Breast epithelium (tissue), 4 donors: ENCODE measurements around the gene OR1A1. TPM values are rescaled to one million over a fixed set of nuclear protein-coding genes. Genes with fewer than 3 reads are reported as not detected.
"Not testable (repeated sequence)": the region's sequence is repeated elsewhere in the genome, so short reads cannot be mapped to it uniquely, and the experiment has no call there.

Source experiments
- DNase-seq, 2 donors: peaks; one replicate each; pipeline ENCODE4 v3.0.0-alpha.2; 2019; ENCODE audit warnings: low spot score in 2 of 2
- H3K27ac ChIP-seq, 2 donors: fragments of 200-600 bp; sonication (generic) in 1 of 2; one replicate each; pipeline ENCODE4 v1.5.1; 2016 to 2019; ENCODE audit warnings: mild to moderate bottlenecking in 1 of 2
- H3K27me3 ChIP-seq, 2 donors: fragments of 200-600 bp; sonication (generic) in 1 of 2; one replicate each; pipeline versions ENCODE4 v1.5.1 to v1.6.0; 2017 to 2019; ENCODE audit warnings: control low read depth in 1 of 2, mild to moderate bottlenecking in 1 of 2
- H3K36me3 ChIP-seq: fragments of 200-600 bp; one replicate; pipeline ENCODE4 v1.5.1; 2019
- H3K4me1 ChIP-seq, 2 donors: fragments of 200-600 bp; sonication (generic); one replicate each; pipeline ENCODE4 v1.5.1; 2016 to 2019; ENCODE audit warnings: control low read depth in 1 of 2
- H3K4me3 ChIP-seq, 3 donors: fragments of 200-600 bp; sonication (generic); 1 replicate in 2 of 3; 2 replicates in 1 of 3; pipeline ENCODE4 v1.5.1; 2016 to 2019; ENCODE audit warnings: mild to moderate bottlenecking in 3 of 3, moderate library complexity in 2 of 3
- H3K9me3 ChIP-seq, 2 donors: fragments of 200-600 bp; sonication (generic) in 1 of 2; one replicate each; pipeline ENCODE4 v1.5.1; 2016 to 2019; ENCODE audit warnings: control low read depth in 1 of 2
- POLR2A ChIP-seq: fragments of 450-650 bp; IDR thresholded peaks from one replicate; pipeline ENCODE4 v1.6.1; 2016; ENCODE audit warnings: antibody characterized with exemption, mild to moderate bottlenecking, moderate library complexity
- POLR2AphosphoS5 ChIP-seq, 3 donors: sonication (generic); formaldehyde crosslinking; IDR thresholded peaks; one replicate each; pipeline ENCODE4 v1.6.1; 2017; ENCODE audit warnings: antibody characterized with exemption in 3 of 3
- intact Hi-C: fragments of 100-400 bp; cut with DNase I; formaldehyde crosslinking; loops from one replicate; pipeline ENCODE4 v1.15.1; 2023; ENCODE audit warnings: low total_unique reads
- total RNA-seq, 3 donors: library from RNA; depleted of rRNA; stranded (reverse); fragments of >200 nt; gene quantifications; one replicate each; pipeline ENCODE4 v1.1.0, GENCODE V29; 2016
- TF ChIP-seq, protein P1 (sequence below), 3 donors: fragments of 450-650 bp; IDR thresholded peaks; one replicate each; pipeline ENCODE4 v1.5.1; 2016 to 2017; ENCODE audit warnings: antibody characterized with exemption in 3 of 3, mild to moderate bottlenecking in 3 of 3, moderate library complexity in 3 of 3

The OR1A1 gene
- total RNA-seq, 3 donors from 2014 or later: not detected

DNA sequence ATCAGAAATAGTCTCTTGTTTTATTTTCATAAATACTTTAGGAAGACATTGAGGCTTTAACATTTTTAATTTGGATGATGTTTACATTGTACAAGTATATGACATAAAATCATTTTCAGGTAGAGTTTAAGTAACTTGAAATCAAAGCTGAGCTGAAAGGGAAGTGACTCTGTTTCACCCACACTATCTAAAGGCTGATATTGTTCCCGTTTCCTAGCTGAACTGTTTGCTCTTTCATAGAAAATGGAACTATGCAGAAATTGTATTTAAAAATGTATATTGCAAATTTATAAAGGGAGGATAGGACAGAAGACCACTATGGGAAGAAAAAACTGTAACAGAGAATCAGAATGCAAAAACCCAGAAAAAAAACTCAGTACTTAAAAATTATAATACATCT, 37.4 kb downstream of the OR1A1 start:
- H3K27me3 ChIP-seq, H3K4me3 ChIP-seq, intact Hi-C loops, H3K36me3 ChIP-seq, H3K9me3 ChIP-seq, H3K27ac ChIP-seq, DNase-seq, H3K4me1 ChIP-seq: not testable (repeated sequence)

DNA sequence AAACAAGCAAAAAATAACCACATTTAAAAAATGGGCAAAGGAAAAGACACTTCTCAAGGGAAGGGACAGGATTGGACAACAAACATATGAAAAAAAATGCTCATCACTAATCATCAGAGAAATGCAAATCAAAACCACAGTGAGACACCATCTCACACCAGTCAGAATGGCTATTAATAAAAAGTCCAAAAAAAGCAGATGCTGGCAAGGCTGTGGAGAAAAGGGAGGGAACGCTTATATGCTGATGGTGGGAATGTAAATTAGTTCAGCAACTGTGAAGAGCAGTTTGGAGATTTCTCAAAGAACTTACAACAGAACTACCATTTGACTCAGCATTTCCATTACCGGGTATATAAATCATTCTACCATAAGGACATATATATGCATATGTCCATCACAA, 41.5 kb downstream of the OR1A1 start:
- H3K36me3 ChIP-seq, intact Hi-C loops, H3K4me3 ChIP-seq, H3K9me3 ChIP-seq, DNase-seq, H3K27ac ChIP-seq, H3K27me3 ChIP-seq, H3K4me1 ChIP-seq: not testable (repeated sequence)

DNA sequence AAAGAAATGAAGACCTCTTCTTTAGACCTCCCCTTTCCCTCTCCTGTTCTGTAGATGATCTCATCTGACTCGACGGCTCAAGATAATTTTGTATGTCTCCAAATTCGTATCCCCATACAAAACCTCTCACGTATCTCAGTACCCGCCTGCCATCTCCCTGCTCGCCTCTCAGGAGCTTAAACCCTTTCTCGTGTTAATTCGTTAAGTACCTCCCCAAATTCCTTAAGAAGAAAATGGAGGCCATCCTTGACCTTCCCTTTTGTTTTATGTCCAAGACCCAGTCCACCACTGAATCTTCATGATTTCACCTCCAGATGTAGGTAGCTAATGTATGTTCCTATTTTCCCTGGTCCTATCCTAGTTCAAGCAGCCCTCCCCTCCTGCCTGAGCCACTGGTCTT, 49.1 kb downstream of the OR1A1 start:
- H3K9me3 ChIP-seq: no peaks in the 10 kb centered on the region
- TF ChIP-seq, protein P1, sequence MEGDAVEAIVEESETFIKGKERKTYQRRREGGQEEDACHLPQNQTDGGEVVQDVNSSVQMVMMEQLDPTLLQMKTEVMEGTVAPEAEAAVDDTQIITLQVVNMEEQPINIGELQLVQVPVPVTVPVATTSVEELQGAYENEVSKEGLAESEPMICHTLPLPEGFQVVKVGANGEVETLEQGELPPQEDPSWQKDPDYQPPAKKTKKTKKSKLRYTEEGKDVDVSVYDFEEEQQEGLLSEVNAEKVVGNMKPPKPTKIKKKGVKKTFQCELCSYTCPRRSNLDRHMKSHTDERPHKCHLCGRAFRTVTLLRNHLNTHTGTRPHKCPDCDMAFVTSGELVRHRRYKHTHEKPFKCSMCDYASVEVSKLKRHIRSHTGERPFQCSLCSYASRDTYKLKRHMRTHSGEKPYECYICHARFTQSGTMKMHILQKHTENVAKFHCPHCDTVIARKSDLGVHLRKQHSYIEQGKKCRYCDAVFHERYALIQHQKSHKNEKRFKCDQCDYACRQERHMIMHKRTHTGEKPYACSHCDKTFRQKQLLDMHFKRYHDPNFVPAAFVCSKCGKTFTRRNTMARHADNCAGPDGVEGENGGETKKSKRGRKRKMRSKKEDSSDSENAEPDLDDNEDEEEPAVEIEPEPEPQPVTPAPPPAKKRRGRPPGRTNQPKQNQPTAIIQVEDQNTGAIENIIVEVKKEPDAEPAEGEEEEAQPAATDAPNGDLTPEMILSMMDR (IDR thresholded peaks at IDR 0.05): no peak
- no peak for TF ChIP-seq POLR2A
- TF ChIP-seq POLR2AphosphoS5 (IDR thresholded peaks at IDR 0.05): no peak
- intact Hi-C loops: no loop called here

DNA sequence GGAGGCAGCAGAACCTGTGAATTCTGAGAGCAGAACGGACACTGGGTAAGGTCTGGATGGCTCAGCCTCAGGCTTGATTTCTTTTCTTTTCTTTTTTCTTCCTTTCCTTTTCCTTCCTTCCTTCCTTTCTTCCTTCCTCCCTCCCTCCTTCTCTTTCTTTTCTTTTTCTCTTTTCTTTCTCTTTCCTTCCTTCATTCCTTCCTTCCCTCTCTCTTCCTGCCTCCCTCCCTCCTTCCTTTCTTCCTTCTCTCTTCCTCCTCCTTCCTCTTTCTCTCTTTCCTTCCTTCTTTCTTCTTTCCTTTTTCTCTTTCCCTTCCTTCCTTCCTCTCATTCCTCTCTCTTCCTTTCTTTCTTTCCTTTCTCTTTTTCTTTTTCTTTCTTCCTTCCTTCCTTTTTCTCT, 52.7 kb downstream of the OR1A1 start:
- intact Hi-C loops: no loop called here
- no peaks in the 10 kb centered on the region for H3K27me3 ChIP-seq
- DNase-seq: no peak
- TF ChIP-seq POLR2A (no peak), POLR2AphosphoS5 (IDR thresholded peaks at IDR 0.05) (no peak)
- TF ChIP-seq, protein P1 (IDR thresholded peaks at IDR 0.05): no peak
- no peaks in the 10 kb centered on the region for H3K4me1 ChIP-seq
- no peak overlapping the region for H3K27ac ChIP-seq
- no peaks in the 10 kb centered on the region for H3K9me3 ChIP-seq
- no peak overlapping the region for H3K4me3 ChIP-seq
- H3K36me3 ChIP-seq: no peaks in the 10 kb centered on the region

More for the DNA sequence above, 49.1 kb downstream of the OR1A1 start:
- Histone ChIP-seq H3K4me3 (no peak overlapping the region), H3K4me1 (no peaks in the 10 kb centered on the region), H3K36me3 (no peaks in the 10 kb centered on the region), H3K27ac (no peak overlapping the region), H3K27me3 (no peaks in the 10 kb centered on the region)
- DNase-seq: no peak

DNA sequence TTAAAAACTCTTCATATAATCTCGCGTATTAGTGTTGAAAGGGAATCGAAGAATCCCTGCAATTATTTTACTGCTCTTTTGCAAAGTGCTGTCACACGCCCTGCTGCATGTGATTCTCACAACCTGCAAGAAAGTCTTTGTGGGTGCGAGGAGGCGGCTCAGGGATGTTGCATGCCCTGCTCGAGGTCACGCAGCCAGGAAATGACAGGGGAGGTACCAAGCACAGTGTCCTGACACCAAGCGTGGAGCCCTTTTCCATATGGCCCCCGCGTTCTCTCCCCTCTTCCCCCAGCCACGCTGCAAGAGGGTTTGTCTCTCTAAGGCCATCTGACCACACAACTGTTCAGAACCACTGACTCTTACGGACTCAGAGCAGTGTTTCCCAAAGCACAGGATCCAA, 53.1 kb downstream of the OR1A1 start:
- H3K4me3 ChIP-seq: no peak overlapping the region
- H3K9me3 ChIP-seq: no peaks in the 10 kb centered on the region
- TF ChIP-seq POLR2AphosphoS5 (IDR thresholded peaks at IDR 0.05) (no peak), POLR2A (no peak)
- TF ChIP-seq, protein P1 (IDR thresholded peaks at IDR 0.05): no peak
- no peaks in the 10 kb centered on the region for H3K36me3 ChIP-seq
- no peak for DNase-seq
- no peaks in the 10 kb centered on the region for H3K4me1 ChIP-seq
- no peaks in the 10 kb centered on the region for H3K27me3 ChIP-seq
- intact Hi-C loops: no loop called here
- no peak overlapping the region for H3K27ac ChIP-seq

Other genes starting within 250 kb of the OR1A1 start
- gene OR1D5, start 144.1 kb upstream of the OR1A1 start, total RNA-seq: not detected
- gene OR1D2, start 103.2 kb upstream of the OR1A1 start, total RNA-seq: not detected
- not detected for gene OR1G1, start 80.1 kb upstream of the OR1A1 start, total RNA-seq
- gene OR1A2, start 10.1 kb upstream of the OR1A1 start, total RNA-seq: not detected
- gene OR3A1, start 90.7 kb downstream of the OR1A1 start, total RNA-seq: not detected
- not detected for gene OR3A2, start 178.6 kb downstream of the OR1A1 start, total RNA-seq
- not detected for gene OR1E1, start 190.7 kb downstream of the OR1A1 start, total RNA-seq
- gene OR3A3, start 203.7 kb downstream of the OR1A1 start, total RNA-seq: not detected
- gene OR1E2, start 226.2 kb downstream of the OR1A1 start, total RNA-seq: not detected